Airway epithelial cell (primary cell): ENCODE measurements around the gene PLK1. TPM values are rescaled to one million over a fixed set of nuclear protein-coding genes. Genes with fewer than 3 reads are reported as not detected.

Source experiments
- total RNA-seq: library from RNA; depleted of rRNA; stranded (reverse); fragments of >200 nt; gene quantifications from 2 replicates; pipeline ENCODE4 v1.2.3, GENCODE V29; 2015

Gene PLK1
- total RNA-seq: 53.6 and 57.6 TPM in 2 replicates

GRCh38 chr16:23678430-23679273 lies at the start of gene PLK1:
Gene PLK1, plus strand, starts transcription at chr16:23678889. Its CDS starts 44 bp downstream, at chr16:23678933.

GRCh38 chr16:23640931-23641765 lies 37.5 kb upstream of the PLK1 start, which contains the start of the genes DCTN5 and PALB2:
Gene DCTN5, plus strand, starts transcription at chr16:23641466. Its CDS starts 77 bp downstream, at chr16:23641543.
Gene PALB2, minus strand, starts transcription at chr16:23641310. Its CDS starts 153 bp downstream, at chr16:23641157.

GRCh38 chr16:23712976-23713375 lies 34.3 kb downstream of the PLK1 start, which contains the start of gene ERN2:
Gene ERN2, minus strand, starts transcription at chr16:23713222. Its CDS starts 35 bp downstream, at chr16:23713187.

Other genes starting within 250 kb of the PLK1 start
- 6.8 and 10.2 TPM in 2 replicates for gene COG7, start 225.7 kb upstream of the PLK1 start, total RNA-seq
- 12.4 and 21.6 TPM in 2 replicates for gene GGA2, start 168.4 kb upstream of the PLK1 start, total RNA-seq
- gene EARS2, start 121.5 kb upstream of the PLK1 start, total RNA-seq: 33.3 and 51.0 TPM in 2 replicates
- gene UBFD1, start 121.2 kb upstream of the PLK1 start, total RNA-seq: 84.5 and 106 TPM in 2 replicates
- gene NDUFAB1, start 82.6 kb upstream of the PLK1 start, total RNA-seq: 173 and 197 TPM in 2 replicates
- 11.8 and 12.2 TPM in 2 replicates for gene PALB2, start 37.6 kb upstream of the PLK1 start, total RNA-seq
- 47.9 and 48.0 TPM in 2 replicates for gene DCTN5, start 37.4 kb upstream of the PLK1 start, total RNA-seq
- 0.28 and 0.49 TPM in 2 replicates for gene ERN2, start 34.3 kb downstream of the PLK1 start, total RNA-seq
- gene CHP2, start 76.1 kb downstream of the PLK1 start, total RNA-seq: 0.37 and 0.85 TPM in 2 replicates
- not detected in 2 replicates for gene PRKCB, start 157.1 kb downstream of the PLK1 start, total RNA-seq